SK-N-MC (cell line): ENCODE data around the gene GRIK2.

Experiments used
- EZH2 ChIP-seq: fragments of 200-600 bp; sonication (generic); IDR thresholded peaks from one replicate; pipeline ENCODE4 v1.6.1; 2017; ENCODE audit warnings: antibody characterized with exemption
- FOXP2 ChIP-seq: optimal IDR thresholded peaks from 2 replicates; pipeline ENCODE3; 2011; ENCODE audit warnings: mild to moderate bottlenecking, moderate library complexity; ENCODE audit not compliant: insufficient read depth; ENCODE audit errors: extremely low read length, control extremely low read depth
- POLR2AphosphoS5 ChIP-seq: IDR thresholded peaks from 2 replicates; pipeline ENCODE4 v1.6.1; 2012; ENCODE audit warnings: mild to moderate bottlenecking, low read depth, low read length, borderline replicate concordance

GRCh38 chr6:101956961-101957360 lies 563.5 kb downstream of the GRIK2 start:
- TF ChIP-seq EZH2 (no peak), POLR2AphosphoS5 (no peak; the same call in 1 of the 2 replicates), FOXP2 (no peak)
